ENCODE data around the gene MACROD2. TPM values are rescaled to one million over a fixed set of nuclear protein-coding genes. Genes with fewer than 3 reads are reported as not detected.

Gene MACROD2
- total RNA-seq, 5 donors from 2014 or later (not counting 1 experiment from before 2014, with no cell fraction given), result 0.23 to 1.3 (median 0.51) TPM; not detected in 2

DNA sequence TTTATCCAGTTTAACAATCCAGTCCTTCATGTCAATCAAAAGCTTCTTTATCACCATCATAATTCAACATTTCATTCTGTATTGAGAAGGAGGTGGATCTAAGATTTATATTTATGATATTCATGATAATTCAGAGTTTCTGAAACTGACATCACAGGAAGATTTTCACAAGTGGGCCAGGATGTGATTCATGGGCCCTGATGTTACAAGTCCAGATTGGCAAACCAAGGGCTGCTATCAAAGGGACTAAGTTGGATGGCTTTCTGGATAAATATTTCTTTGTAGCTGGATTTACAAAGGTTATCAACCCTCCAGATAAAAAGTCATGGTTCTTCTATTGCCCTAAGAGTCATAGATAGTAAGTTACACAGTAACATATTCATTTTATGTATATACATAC is 1711.4 kb downstream of the MACROD2 start:
- H3K27ac ChIP-seq (ENCODE audit: low read length), result no peak overlapping the region
- Mint-ChIP-seq H3K36me3 (no peaks in the 10 kb centered on the region), H3K4me1 (no peaks in the 10 kb centered on the region), H3K27ac (no peak overlapping the region), H3K9me3 (peaks cover 0 to 21% (median 4%) of the 10 kb centered on the region in 3 donors), H3K4me3 (no peak overlapping the region), H3K27me3 (no peaks in the 10 kb centered on the region)
- no peaks in the 10 kb centered on the region for H3K9me3 ChIP-seq
- DNase-seq (no peak), ATAC-seq (replicated peaks in 1 of 4) (no peak)
- ChIA-PET CTCF (no interaction called here), POLR2A (no interaction called here)
- no peaks in the 10 kb centered on the region for H3K36me3 ChIP-seq (ENCODE audit: control insufficient read depth in 2 of 2, extremely low read depth in 1 of 2, insufficient read depth in 1 of 2, low read length in 1 of 2)
- H3K27me3 ChIP-seq (replicated peaks in 1 of 2; ENCODE audit: control insufficient read depth in 2 of 2, extremely low read depth in 1 of 2, insufficient read depth in 2 of 2, low read length in 1 of 2), result no peaks in the 10 kb centered on the region
- H3K4me1 ChIP-seq (ENCODE audit: control insufficient read depth in 1 of 2, extremely low read depth in 1 of 2, insufficient read depth in 2 of 2, low read length in 2 of 2), result no peaks in the 10 kb centered on the region
- no peak overlapping the region for H3K4me3 ChIP-seq (ENCODE audit: control insufficient read depth in 1 of 2, extremely low read depth in 1 of 2, low read length in 1 of 2)

DNA sequence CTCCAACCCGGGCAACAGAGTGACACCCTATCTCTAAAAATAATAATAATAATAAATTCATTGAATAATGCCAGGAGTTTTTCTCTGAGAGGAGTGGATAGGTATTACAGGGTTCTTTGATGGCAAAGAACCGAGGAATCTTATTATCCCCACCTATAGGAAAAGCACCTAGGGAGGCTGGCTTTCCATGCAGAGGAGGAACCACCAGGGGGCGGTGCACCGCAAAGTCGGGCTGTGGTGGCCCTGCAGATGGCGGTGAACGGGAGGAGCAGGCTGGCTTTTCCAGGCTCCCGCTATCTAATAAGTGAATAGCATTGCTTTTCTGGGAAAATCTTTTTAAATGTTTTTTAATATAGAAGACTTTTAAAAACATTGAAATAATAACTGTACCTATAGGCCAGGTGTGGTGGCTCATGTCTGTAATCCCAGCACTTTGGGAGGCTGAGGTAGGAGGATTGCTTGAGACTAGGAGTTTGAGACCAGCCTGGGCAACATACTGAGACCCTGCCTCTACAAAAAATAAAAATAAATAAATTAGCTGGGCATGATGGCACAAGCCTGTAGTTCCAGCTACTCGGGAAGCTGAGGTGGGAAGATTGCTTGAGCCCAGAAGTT is 1713.8 kb downstream of the MACROD2 start:
- no peaks in the 10 kb centered on the region for H3K36me3 ChIP-seq (ENCODE audit: control insufficient read depth in 2 of 2, extremely low read depth in 1 of 2, insufficient read depth in 1 of 2, low read length in 1 of 2)
- Mint-ChIP-seq H3K9me3 (peaks cover 0 to 8% (median 7%) of the 10 kb centered on the region in 3 donors), H3K36me3 (no peaks in the 10 kb centered on the region), H3K4me1 (no peaks in the 10 kb centered on the region), H3K4me3 (no peak overlapping the region), H3K27me3 (no peaks in the 10 kb centered on the region), H3K27ac (no peak overlapping the region)
- no peak overlapping the region for H3K4me3 ChIP-seq (ENCODE audit: control insufficient read depth in 1 of 2, extremely low read depth in 1 of 2, low read length in 1 of 2)
- WGBS (ENCODE audit: insufficient coverage), result 47% methylated on average over 3 of the region's 9 CpGs
- no peak overlapping the region for H3K27ac ChIP-seq (ENCODE audit: low read length)
- no peak for ATAC-seq (replicated peaks in 1 of 4)
- DNase-seq, result peak in 12 of 35 experiments; percentile 0 to 18 (median 5)
- POLR2A ChIA-PET, result no interaction called here
- H3K9me3 ChIP-seq, result no peaks in the 10 kb centered on the region
- no peaks in the 10 kb centered on the region for H3K4me1 ChIP-seq (ENCODE audit: control insufficient read depth in 1 of 2, extremely low read depth in 1 of 2, insufficient read depth in 2 of 2, low read length in 2 of 2)
- CTCF ChIA-PET, result no interaction called here
- no peaks in the 10 kb centered on the region for H3K27me3 ChIP-seq (replicated peaks in 1 of 2; ENCODE audit: control insufficient read depth in 2 of 2, extremely low read depth in 1 of 2, insufficient read depth in 2 of 2, low read length in 1 of 2)

DNA sequence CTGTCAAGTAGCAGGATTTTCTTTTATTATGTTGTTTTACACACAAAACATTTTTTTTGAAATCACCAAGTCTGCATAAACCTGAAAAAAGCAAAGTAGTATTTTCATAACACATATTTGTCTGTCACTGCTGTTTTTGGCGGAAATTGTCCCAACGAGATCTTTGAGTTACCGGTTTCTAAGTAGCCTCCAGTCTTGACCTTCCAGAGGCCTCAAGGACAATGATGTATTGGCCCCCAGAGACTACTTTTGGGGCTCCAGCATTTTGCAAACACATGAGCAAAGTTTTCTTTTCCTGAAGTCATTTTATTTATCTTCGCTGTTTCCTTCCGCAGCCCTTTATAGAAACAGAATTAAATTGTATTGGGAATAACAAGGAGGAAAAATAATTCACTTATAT is 1715.3 kb downstream of the MACROD2 start:
- no peak for DNase-seq
- Mint-ChIP-seq H3K36me3 (no peaks in the 10 kb centered on the region), H3K4me1 (no peaks in the 10 kb centered on the region), H3K9me3 (peaks cover 0 to 7% (median 6%) of the 10 kb centered on the region in 3 donors), H3K27ac (no peak overlapping the region), H3K4me3 (no peak overlapping the region), H3K27me3 (no peaks in the 10 kb centered on the region)
- Histone ChIP-seq H3K4me3 (ENCODE audit: control insufficient read depth in 1 of 2, extremely low read depth in 1 of 2, low read length in 1 of 2) (no peak overlapping the region), H3K9me3 (no peaks in the 10 kb centered on the region), H3K36me3 (ENCODE audit: control insufficient read depth in 2 of 2, extremely low read depth in 1 of 2, insufficient read depth in 1 of 2, low read length in 1 of 2) (no peaks in the 10 kb centered on the region), H3K4me1 (ENCODE audit: control insufficient read depth in 1 of 2, extremely low read depth in 1 of 2, insufficient read depth in 2 of 2, low read length in 2 of 2) (no peaks in the 10 kb centered on the region), H3K27ac (ENCODE audit: low read length) (no peak overlapping the region), H3K27me3 (replicated peaks in 1 of 2; ENCODE audit: control insufficient read depth in 2 of 2, extremely low read depth in 1 of 2, insufficient read depth in 2 of 2, low read length in 1 of 2) (no peaks in the 10 kb centered on the region)
- CTCF ChIA-PET, result no interaction called here
- ATAC-seq (replicated peaks in 1 of 4), result no peak
- 97% methylated on average over 3 of the region's 5 CpGs for WGBS (ENCODE audit: insufficient coverage)
- POLR2A ChIA-PET, result no interaction called here

DNA sequence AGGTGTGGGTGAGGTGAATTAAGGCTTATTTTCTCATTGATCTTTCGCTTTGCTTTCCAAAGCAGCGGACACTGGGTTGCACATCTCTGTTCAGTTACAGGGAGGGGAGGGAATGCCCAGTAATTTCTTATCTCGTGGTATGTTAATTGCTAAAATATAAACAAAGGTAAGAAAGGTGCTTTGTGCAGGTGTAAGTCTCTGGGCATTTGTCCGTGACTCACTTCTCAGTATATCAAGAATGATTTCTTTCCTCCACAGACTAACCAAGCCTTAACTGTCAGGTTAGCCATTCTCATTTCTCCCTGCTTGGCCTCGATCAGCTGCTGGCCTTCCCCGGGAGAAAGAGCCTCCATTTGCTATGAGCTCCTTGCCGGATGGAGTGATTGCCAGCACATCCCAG is 1715.9 kb downstream of the MACROD2 start:
- CTCF ChIA-PET, result no interaction called here
- H3K9me3 Mint-ChIP-seq, result peaks cover 0 to 7% (median 6%) of the 10 kb centered on the region in 3 donors
- no peaks in the 10 kb centered on the region for H3K36me3 Mint-ChIP-seq
- no peak overlapping the region for H3K27ac ChIP-seq (ENCODE audit: low read length)
- no peak overlapping the region for H3K4me3 ChIP-seq (ENCODE audit: control insufficient read depth in 1 of 2, extremely low read depth in 1 of 2, low read length in 1 of 2)
- WGBS (ENCODE audit: insufficient coverage), result 76% methylated on average over 3 of the region's 7 CpGs
- H3K27me3 Mint-ChIP-seq, result no peaks in the 10 kb centered on the region
- ATAC-seq (replicated peaks in 1 of 4) (no peak), DNase-seq (no peak)
- POLR2A ChIA-PET, result no interaction called here
- H3K36me3 ChIP-seq (ENCODE audit: control insufficient read depth in 2 of 2, extremely low read depth in 1 of 2, insufficient read depth in 1 of 2, low read length in 1 of 2), result no peaks in the 10 kb centered on the region
- no peaks in the 10 kb centered on the region for H3K27me3 ChIP-seq (replicated peaks in 1 of 2; ENCODE audit: control insufficient read depth in 2 of 2, extremely low read depth in 1 of 2, insufficient read depth in 2 of 2, low read length in 1 of 2)
- no peaks in the 10 kb centered on the region for H3K4me1 ChIP-seq (ENCODE audit: control insufficient read depth in 1 of 2, extremely low read depth in 1 of 2, insufficient read depth in 2 of 2, low read length in 2 of 2)
- no peaks in the 10 kb centered on the region for H3K4me1 Mint-ChIP-seq
- no peaks in the 10 kb centered on the region for H3K9me3 ChIP-seq
- H3K27ac Mint-ChIP-seq, result no peak overlapping the region
- H3K4me3 Mint-ChIP-seq, result no peak overlapping the region

DNA sequence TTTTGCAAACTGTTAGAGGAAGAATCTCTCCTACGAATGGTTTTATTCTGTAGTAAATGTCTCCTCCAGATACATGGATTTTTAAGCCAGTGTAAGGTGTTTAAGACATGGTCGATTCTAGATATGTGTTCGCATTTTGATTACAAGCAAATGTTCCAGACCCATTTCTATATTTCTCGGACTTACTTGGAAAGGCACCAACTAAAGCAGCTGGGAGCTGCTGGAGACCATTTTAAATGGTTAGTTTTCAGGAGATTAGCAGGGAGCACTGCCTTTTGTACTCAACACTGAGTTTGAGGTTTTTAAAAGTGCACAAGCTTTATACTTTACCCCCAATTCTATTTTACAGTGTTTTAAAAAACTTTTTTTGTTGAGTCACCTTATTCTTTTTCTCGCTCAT is 1720.9 kb downstream of the MACROD2 start:
- Histone ChIP-seq H3K4me1 (ENCODE audit: control insufficient read depth in 1 of 2, extremely low read depth in 1 of 2, insufficient read depth in 2 of 2, low read length in 2 of 2) (no peaks in the 10 kb centered on the region), H3K27ac (ENCODE audit: low read length) (no peak overlapping the region), H3K9me3 (no peaks in the 10 kb centered on the region), H3K36me3 (ENCODE audit: control insufficient read depth in 2 of 2, extremely low read depth in 1 of 2, insufficient read depth in 1 of 2, low read length in 1 of 2) (no peaks in the 10 kb centered on the region), H3K27me3 (replicated peaks in 1 of 2; ENCODE audit: control insufficient read depth in 2 of 2, extremely low read depth in 1 of 2, insufficient read depth in 2 of 2, low read length in 1 of 2) (no peaks in the 10 kb centered on the region), H3K4me3 (ENCODE audit: control insufficient read depth in 1 of 2, extremely low read depth in 1 of 2, low read length in 1 of 2) (no peak overlapping the region)
- ChIA-PET CTCF (no interaction called here), POLR2A (no interaction called here)
- no peak for ATAC-seq (replicated peaks in 1 of 4)
- Mint-ChIP-seq H3K27ac (no peak overlapping the region), H3K4me1 (no peaks in the 10 kb centered on the region), H3K36me3 (no peaks in the 10 kb centered on the region), H3K27me3 (no peaks in the 10 kb centered on the region), H3K4me3 (no peak overlapping the region), H3K9me3 (peaks cover 0 to 11% (median 7%) of the 10 kb centered on the region in 3 donors)
- no peak for DNase-seq
- no CpG with 5 or more reads among the region's 5 CpGs for WGBS (ENCODE audit: insufficient coverage)

DNA sequence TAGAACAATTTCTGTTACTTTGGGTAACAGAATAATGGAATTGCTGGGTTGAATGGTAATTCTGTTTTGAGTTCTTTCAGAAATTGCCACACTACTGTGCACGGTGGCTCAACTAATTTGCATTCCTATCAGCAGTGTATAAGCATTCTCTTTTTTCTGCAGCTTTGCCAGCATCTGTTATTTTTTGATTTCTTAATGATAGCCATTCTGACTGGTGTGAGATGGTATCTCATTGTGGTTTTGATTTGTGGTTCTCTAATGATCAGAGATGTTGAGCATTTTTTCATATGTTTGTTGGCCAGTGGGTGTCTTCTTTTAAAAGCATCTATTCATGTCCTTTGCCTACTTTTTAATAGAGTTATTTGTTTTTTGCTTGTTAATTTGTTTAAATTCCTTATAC is 1731.1 kb downstream of the MACROD2 start:
- ATAC-seq (replicated peaks in 1 of 4), result no peak
- 80% methylated on average over 1 of the region's 1 CpG for WGBS (ENCODE audit: insufficient coverage)
- POLR2A ChIA-PET, result no interaction called here
- no peak overlapping the region for H3K4me3 ChIP-seq (ENCODE audit: control insufficient read depth in 1 of 2, extremely low read depth in 1 of 2, low read length in 1 of 2)
- no peak overlapping the region for H3K4me3 Mint-ChIP-seq
- H3K4me1 ChIP-seq (ENCODE audit: control insufficient read depth in 1 of 2, extremely low read depth in 1 of 2, insufficient read depth in 2 of 2, low read length in 2 of 2), result no peaks in the 10 kb centered on the region
- H3K27me3 Mint-ChIP-seq, result no peaks in the 10 kb centered on the region
- no peaks in the 10 kb centered on the region for H3K4me1 Mint-ChIP-seq
- no peaks in the 10 kb centered on the region for H3K36me3 ChIP-seq (ENCODE audit: control insufficient read depth in 2 of 2, extremely low read depth in 1 of 2, insufficient read depth in 1 of 2, low read length in 1 of 2)
- H3K9me3 ChIP-seq, result no peaks in the 10 kb centered on the region
- CTCF ChIA-PET, result no interaction called here
- no peak overlapping the region for H3K27ac ChIP-seq (ENCODE audit: low read length)
- peaks cover 12 to 30% (median 29%) of the 10 kb centered on the region in 3 donors for H3K9me3 Mint-ChIP-seq
- H3K27me3 ChIP-seq (replicated peaks in 1 of 2; ENCODE audit: control insufficient read depth in 2 of 2, extremely low read depth in 1 of 2, insufficient read depth in 2 of 2, low read length in 1 of 2), result no peaks in the 10 kb centered on the region
- no peak for DNase-seq
- no peak overlapping the region for H3K27ac Mint-ChIP-seq
- H3K36me3 Mint-ChIP-seq, result no peaks in the 10 kb centered on the region

DNA sequence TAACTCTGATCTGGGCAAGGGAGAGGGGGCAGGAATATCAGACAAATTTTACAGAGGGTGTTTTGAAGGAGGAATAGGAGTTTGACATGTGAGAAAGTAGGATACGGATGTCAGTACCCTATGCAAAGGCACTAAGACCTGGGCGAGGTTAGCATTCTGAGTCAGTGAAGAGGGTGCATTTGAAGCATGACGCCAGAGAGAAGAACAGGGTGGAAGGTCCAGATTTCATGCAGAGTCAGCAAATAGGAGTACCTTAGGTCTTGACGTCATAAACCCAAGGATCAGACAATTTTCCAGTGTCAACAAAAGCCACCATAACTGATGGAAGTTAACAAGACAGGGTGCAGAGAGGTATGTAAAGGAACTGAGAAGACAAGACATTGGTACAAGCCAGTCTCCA is 1738.7 kb downstream of the MACROD2 start:
- ATAC-seq (replicated peaks in 1 of 4), result no peak
- Mint-ChIP-seq H3K4me1 (no peaks in the 10 kb centered on the region), H3K36me3 (no peaks in the 10 kb centered on the region), H3K27me3 (no peaks in the 10 kb centered on the region), H3K27ac (no peak overlapping the region), H3K9me3 (peaks cover 6 to 11% (median 10%) of the 10 kb centered on the region in 3 donors), H3K4me3 (no peak overlapping the region)
- ChIA-PET POLR2A (no interaction called here), CTCF (no interaction called here)
- Histone ChIP-seq H3K4me3 (ENCODE audit: control insufficient read depth in 1 of 2, extremely low read depth in 1 of 2, low read length in 1 of 2) (no peak overlapping the region), H3K36me3 (ENCODE audit: control insufficient read depth in 2 of 2, extremely low read depth in 1 of 2, insufficient read depth in 1 of 2, low read length in 1 of 2) (no peaks in the 10 kb centered on the region), H3K27ac (ENCODE audit: low read length) (no peak overlapping the region), H3K4me1 (ENCODE audit: control insufficient read depth in 1 of 2, extremely low read depth in 1 of 2, insufficient read depth in 2 of 2, low read length in 2 of 2) (no peaks in the 10 kb centered on the region), H3K27me3 (replicated peaks in 1 of 2; ENCODE audit: control insufficient read depth in 2 of 2, extremely low read depth in 1 of 2, insufficient read depth in 2 of 2, low read length in 1 of 2) (no peaks in the 10 kb centered on the region), H3K9me3 (no peaks in the 10 kb centered on the region)
- 93% methylated on average over 3 of the region's 4 CpGs for WGBS (ENCODE audit: insufficient coverage)
- DNase-seq, result no peak

All from T-cell (primary cell).